ENCODE measurements around the gene TGFBR1.

TGFBR1 gene

GRCh38 chr9:99137225-99137624 lies 32.3 kb downstream of the TGFBR1 start:
- DNase-seq (ENCODE audit: low spot score): no peak

DNA sequence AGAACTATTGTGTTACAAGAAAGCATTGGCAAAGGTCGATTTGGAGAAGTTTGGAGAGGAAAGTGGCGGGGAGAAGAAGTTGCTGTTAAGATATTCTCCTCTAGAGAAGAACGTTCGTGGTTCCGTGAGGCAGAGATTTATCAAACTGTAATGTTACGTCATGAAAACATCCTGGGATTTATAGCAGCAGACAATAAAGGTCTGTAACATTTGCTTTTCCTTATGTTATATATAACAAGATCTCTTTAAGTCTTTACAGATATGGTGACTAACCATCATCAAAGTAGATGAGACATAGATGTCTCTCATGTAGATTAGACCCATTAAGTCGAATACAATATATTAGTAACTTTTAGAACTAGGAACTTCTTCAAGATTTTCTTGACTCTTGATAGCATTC lies 33.0 kb downstream of the TGFBR1 start:
- DNase-seq (ENCODE audit: low spot score): no peak

DNA sequence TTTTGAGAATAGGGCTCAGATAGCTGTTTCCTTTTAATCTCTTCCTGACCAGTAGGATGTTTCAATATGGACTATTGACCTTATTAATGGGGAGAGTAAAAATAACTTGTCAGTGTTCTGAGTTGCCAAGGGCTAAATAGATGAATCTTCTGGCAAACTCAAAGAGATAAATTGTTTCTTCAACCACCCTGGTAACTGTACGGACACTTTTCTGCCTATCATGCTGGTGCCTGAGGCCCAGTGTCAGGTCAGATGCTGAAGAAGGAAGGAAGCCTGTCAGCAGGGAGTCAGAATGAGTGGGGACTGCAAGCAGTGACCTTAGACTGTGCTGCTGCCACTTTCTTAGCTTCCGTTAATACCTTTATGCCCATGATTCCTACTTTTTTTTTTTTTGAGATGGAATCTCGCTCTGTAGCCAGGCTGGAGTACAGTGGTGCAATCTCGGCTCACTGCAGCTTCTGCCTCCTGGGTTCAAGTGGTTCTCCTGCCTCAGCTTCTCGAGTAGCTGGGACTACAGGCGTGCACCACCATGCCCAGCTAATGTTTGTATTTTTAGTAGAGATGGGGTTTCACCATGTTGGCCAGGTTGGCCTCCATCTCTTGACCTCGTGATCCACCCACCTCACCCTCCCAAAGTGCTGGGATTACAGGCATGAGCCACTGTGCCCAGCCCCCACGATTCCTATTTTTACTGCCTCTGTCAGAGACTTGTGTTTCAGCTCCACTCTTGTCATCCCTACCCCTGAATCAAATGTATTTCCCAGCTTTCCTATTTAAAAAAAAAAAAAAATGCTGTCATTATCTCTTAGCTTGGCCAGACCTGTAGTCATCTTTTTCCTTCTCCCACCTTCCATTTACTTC lies 33.7 kb downstream of the TGFBR1 start:
- no peak for DNase-seq (ENCODE audit: low spot score)

DNA sequence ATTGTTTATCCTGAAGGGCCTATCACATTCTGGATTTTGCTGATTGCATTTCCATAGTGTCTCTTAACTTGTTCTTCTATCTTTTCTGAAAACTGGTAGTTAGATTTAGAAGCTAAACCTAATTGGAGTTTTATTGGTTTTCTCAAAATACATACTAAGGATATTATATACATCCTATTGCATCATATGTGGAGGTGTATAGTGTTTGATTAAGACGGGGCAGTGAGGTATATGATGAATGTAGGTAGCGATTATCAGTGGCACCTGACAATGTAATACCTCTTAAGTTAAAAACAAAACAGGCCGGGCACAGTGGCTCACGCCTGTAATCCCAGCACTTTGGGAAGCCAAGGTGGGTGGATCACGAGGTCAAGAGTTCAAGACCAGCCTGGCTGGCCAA lies 35.0 kb downstream of the TGFBR1 start:
- DNase-seq (ENCODE audit: low spot score): no peak

DNA sequence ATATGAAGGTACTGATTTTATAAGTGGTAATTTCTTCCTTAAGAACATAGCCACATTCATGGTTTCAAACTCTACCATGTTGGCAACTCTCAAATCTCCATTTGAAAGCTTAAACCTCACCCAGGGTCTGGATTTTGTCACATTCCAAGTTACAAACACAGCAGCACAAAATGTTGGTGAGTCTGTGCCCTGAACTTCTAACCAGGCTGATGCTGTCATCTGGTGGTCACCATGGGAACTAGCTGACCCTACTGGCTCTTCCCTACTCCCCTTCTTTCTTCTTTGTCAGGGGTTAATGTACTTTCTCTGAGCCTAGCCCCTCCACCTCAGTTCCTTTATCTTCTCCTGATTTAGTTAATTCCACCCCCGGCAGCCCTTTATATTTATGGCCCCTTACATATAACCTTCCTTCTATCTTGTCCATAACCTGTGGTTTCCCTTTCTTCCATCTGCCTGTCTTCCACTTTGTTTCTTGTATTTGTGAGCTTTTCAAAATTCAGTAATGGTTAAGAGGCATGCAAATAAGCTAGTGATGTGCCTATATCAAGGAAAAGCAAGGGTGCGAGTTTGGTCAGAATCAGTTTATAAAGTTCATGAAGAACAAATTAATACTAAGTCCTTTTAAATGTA lies 35.9 kb downstream of the TGFBR1 start:
- peak; percentile 39 for DNase-seq (ENCODE audit: low spot score)

- no peak for DNase-seq (ENCODE audit: low spot score)
These were observed 36.9 kb downstream of the TGFBR1 start for GRCh38 chr9:99141849-99142248.

DNA sequence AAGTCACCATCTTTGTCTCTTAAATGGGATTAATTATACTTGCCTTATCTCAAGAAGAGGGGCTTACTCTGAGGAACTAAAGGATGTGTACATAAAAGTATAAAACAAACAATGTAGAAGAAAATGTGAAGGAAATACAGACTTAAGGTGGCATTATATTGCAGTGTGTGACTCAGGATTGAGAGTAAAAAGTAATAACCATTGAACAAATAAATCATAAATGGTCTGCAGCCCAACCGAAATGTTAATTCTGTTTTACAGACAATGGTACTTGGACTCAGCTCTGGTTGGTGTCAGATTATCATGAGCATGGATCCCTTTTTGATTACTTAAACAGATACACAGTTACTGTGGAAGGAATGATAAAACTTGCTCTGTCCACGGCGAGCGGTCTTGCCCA lies 37.4 kb downstream of the TGFBR1 start:
- DNase-seq (ENCODE audit: low spot score): no peak

GRCh38 chr9:99143655-99144054 lies 38.7 kb downstream of the TGFBR1 start:
- DNase-seq (ENCODE audit: low spot score): no peak

DNA sequence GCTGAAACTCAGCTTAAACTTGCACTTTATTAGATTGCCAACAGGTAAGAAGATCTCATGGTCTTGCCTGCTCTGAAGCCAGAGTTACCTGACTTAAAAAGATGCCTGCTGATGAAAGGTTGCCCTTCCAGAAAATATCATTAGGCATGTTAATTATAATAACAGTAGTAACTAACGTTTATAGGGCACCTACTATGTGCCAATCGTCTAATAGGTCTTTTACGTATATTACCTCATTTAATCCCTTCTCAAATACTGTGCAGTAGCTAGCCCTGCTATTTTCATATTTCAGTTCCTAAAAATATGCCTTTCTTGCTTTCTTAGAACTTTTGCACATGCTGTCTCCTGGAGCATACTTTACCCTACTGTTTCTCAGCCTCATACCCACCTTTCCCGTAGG lies 40.1 kb downstream of the TGFBR1 start:
- DNase-seq (ENCODE audit: low spot score): no peak

GRCh38 chr9:99146574-99146973 lies 41.7 kb downstream of the TGFBR1 start:
- DNase-seq (ENCODE audit: low spot score): no peak

- no peak for DNase-seq (ENCODE audit: low spot score)
These were observed 42.3 kb downstream of the TGFBR1 start for GRCh38 chr9:99147177-99147576.

GRCh38 chr9:99150451-99151171 lies 45.7 kb downstream of the TGFBR1 start:
- no peak for DNase-seq (ENCODE audit: low spot score)

- no peak for DNase-seq (ENCODE audit: low spot score)
These were observed 49.4 kb downstream of the TGFBR1 start for GRCh38 chr9:99154356-99154755.

- DNase-seq (ENCODE audit: low spot score): no peak
These were observed 50.8 kb downstream of the TGFBR1 start for GRCh38 chr9:99155736-99156135.

DNA sequence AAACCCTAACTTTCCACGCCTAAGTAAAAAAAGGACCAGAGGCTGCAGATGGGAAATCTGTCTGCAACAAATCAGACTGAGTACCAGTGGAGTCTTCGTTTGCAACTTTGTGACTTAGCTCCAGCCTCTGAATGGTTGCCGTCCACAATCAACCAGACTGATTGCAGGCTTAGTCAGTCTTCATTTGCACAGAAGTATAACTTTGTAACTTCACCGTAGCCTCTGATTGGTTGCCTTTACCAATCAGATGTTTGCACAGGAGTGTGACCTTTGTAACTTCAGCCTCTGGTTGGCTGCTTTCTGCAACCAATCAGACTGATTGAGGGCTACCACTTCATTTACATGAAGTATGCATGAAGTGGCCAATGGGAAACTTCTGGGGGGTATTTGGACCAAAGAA lies 53.7 kb downstream of the TGFBR1 start:
- DNase-seq (ENCODE audit: low spot score): no peak

GRCh38 chr9:99160173-99160572 lies 55.3 kb downstream of the TGFBR1 start:
- no peak for DNase-seq (ENCODE audit: low spot score)

- DNase-seq (ENCODE audit: low spot score): no peak
These were observed 57.9 kb downstream of the TGFBR1 start for GRCh38 chr9:99162759-99163364.

- DNase-seq (ENCODE audit: low spot score): no peak
These were observed 61.2 kb downstream of the TGFBR1 start for GRCh38 chr9:99166149-99166548.

GRCh38 chr9:99167119-99167518 lies 62.2 kb downstream of the TGFBR1 start:
- no peak for DNase-seq (ENCODE audit: low spot score)

GRCh38 chr9:99167694-99168093 lies 62.8 kb downstream of the TGFBR1 start:
- no peak for DNase-seq (ENCODE audit: low spot score)

DNA sequence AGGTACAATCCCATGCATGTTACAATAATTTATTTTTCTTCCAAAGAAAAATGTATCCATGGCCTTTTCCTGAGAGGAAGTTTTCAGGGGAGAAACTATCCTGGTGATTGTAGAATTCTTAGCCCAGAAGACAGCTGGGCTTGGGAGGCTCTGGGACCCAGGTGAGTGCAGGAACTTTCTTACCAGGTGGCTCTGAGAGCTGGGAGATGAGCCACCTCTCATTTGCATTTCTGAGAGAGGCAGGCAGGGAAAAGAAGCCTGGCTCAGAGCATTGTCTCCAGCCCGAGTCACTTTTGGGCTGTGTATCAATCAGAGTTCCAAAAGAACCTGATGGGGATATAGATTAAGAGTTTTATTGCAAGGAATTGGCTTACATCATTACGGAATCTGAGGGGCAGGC lies 64.2 kb downstream of the TGFBR1 start:
- no peak for DNase-seq (ENCODE audit: low spot score)

GRCh38 chr9:99169982-99170761 lies 65.3 kb downstream of the TGFBR1 start:
- DNase-seq (ENCODE audit: low spot score): no peak

Data from hepatic stellate cell (primary cell).